Measurements from ENCODE around the gene ZNF474. TPM values are rescaled to one million over a fixed set of nuclear protein-coding genes. Genes with fewer than 3 reads are reported as not detected.

The ZNF474 gene
- total RNA-seq, 1 donor from 2014 or later: not detected

GRCh38 chr5:122180863-122181548 lies 51.7 kb downstream of the ZNF474 start:
- no peak overlapping the region for H3K27ac Mint-ChIP-seq
- peaks cover 5% of the 10 kb centered on the region for H3K27me3 Mint-ChIP-seq (ENCODE audit: insufficient read depth)
- no peaks in the 10 kb centered on the region for H3K36me3 Mint-ChIP-seq (ENCODE audit: low read depth)
- DNase-seq (ENCODE audit: low spot score): no peak
- H3K9me3 Mint-ChIP-seq: no peaks in the 10 kb centered on the region
- intact Hi-C loops (cut with micrococcal nuclease): no loop called here
- no peaks in the 10 kb centered on the region for H3K4me1 Mint-ChIP-seq (ENCODE audit: low read depth)
- H3K4me3 Mint-ChIP-seq: no peak overlapping the region

DNA sequence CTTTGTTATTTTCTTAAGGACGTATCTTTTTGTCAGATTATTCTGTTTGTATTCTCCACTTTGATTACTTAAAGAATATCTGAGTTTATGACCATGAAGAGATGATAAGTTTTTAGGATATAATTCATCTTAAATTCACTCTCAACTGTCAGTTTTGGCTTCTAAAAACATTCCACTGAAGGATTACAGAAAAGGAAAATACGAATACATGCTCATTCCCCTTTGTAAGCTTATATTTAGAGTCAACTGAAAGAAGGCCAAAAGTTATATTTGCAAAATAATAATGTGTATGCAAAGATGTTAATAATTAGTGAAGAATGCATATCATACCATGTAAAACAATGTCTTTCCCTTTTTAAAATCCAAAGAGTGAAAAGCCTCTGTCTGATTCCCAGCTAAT lies 52.5 kb downstream of the ZNF474 start:
- no peaks in the 10 kb centered on the region for H3K4me1 Mint-ChIP-seq (ENCODE audit: low read depth)
- H3K9me3 Mint-ChIP-seq: no peaks in the 10 kb centered on the region
- intact Hi-C loops (cut with micrococcal nuclease): no loop called here

DNA sequence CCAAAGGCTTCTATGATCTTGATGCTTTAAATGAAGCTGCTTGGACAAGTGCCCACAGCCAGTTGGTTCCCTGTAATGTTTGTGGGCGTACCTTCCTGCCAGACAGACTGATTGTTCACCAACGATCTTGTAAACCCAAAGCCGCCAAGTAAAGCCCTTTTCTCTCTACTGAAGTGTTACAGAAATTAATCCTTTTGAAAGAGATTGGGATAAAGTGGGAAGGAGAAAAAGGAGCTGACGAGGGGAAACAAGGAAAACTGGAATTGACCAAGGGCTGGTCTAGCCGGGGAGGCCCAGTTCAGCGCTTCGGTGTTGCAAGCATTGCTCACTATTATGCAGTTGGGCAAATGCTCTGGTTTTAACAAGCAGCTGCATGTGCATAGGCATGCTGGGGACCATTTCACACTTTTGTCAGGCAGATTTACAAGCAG lies 53.2 kb downstream of the ZNF474 start:
- H3K27ac Mint-ChIP-seq: no peak overlapping the region
- intact Hi-C loops (cut with micrococcal nuclease): no loop called here

More for the DNA sequence above, 52.5 kb downstream of the ZNF474 start:
- no peak for DNase-seq (ENCODE audit: low spot score)
- Mint-ChIP-seq H3K27ac (no peak overlapping the region), H3K27me3 (ENCODE audit: insufficient read depth) (peaks cover 5% of the 10 kb centered on the region), H3K36me3 (ENCODE audit: low read depth) (no peaks in the 10 kb centered on the region), H3K4me3 (no peak overlapping the region)

GRCh38 chr5:122183098-122183787 lies 53.9 kb downstream of the ZNF474 start:
- intact Hi-C loops (cut with micrococcal nuclease): no loop called here
- DNase-seq (ENCODE audit: low spot score): no peak
- Mint-ChIP-seq H3K36me3 (ENCODE audit: low read depth) (no peaks in the 10 kb centered on the region), H3K27me3 (ENCODE audit: insufficient read depth) (peaks cover 5% of the 10 kb centered on the region), H3K4me3 (no peak overlapping the region), H3K27ac (no peak overlapping the region), H3K9me3 (no peaks in the 10 kb centered on the region), H3K4me1 (ENCODE audit: low read depth) (no peaks in the 10 kb centered on the region)

More for the DNA sequence above, 53.2 kb downstream of the ZNF474 start:
- DNase-seq (ENCODE audit: low spot score): no peak
- Mint-ChIP-seq H3K9me3 (no peaks in the 10 kb centered on the region), H3K4me3 (no peak overlapping the region), H3K4me1 (ENCODE audit: low read depth) (no peaks in the 10 kb centered on the region), H3K36me3 (ENCODE audit: low read depth) (no peaks in the 10 kb centered on the region), H3K27me3 (ENCODE audit: insufficient read depth) (peaks cover 5% of the 10 kb centered on the region)

DNA sequence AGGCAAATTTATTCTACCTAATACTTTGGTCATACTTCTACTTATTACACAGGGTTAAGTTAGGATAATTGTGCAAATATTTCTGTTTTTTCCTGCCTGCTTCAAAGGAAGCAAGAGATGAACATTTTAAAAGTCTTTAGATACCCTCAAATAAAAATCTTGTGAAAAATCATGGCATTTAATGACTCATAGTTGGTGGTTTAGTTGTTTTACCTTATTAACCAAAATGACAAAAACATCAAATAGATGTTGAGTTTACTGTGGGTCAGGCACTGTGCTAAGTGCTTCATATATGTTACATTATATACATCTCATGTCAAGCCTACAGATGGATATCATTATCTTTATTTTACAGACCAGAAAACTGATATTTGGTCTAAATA lies 54.4 kb downstream of the ZNF474 start:
- H3K4me3 Mint-ChIP-seq: no peak overlapping the region
- H3K4me1 Mint-ChIP-seq (ENCODE audit: low read depth): no peaks in the 10 kb centered on the region
- no peaks in the 10 kb centered on the region for H3K36me3 Mint-ChIP-seq (ENCODE audit: low read depth)
- H3K9me3 Mint-ChIP-seq: no peaks in the 10 kb centered on the region
- H3K27me3 Mint-ChIP-seq (ENCODE audit: insufficient read depth): peaks cover 5% of the 10 kb centered on the region
- H3K27ac Mint-ChIP-seq: no peak overlapping the region
- no peak for DNase-seq (ENCODE audit: low spot score)
- intact Hi-C loops (cut with micrococcal nuclease): no loop called here

- no peaks in the 10 kb centered on the region for H3K4me1 Mint-ChIP-seq (ENCODE audit: low read depth)
- H3K4me3 Mint-ChIP-seq: no peak overlapping the region
- intact Hi-C loops (cut with micrococcal nuclease): no loop called here
- H3K9me3 Mint-ChIP-seq: no peaks in the 10 kb centered on the region
- no peaks in the 10 kb centered on the region for H3K36me3 Mint-ChIP-seq (ENCODE audit: low read depth)
- DNase-seq (ENCODE audit: low spot score): no peak
- no peak overlapping the region for H3K27ac Mint-ChIP-seq
- peaks cover 5% of the 10 kb centered on the region for H3K27me3 Mint-ChIP-seq (ENCODE audit: insufficient read depth)
Observed at GRCh38 chr5:122184676-122185255, 55.4 kb downstream of the ZNF474 start.

- Mint-ChIP-seq H3K4me3 (no peak overlapping the region), H3K27ac (no peak overlapping the region), H3K9me3 (no peaks in the 10 kb centered on the region), H3K4me1 (ENCODE audit: low read depth) (no peaks in the 10 kb centered on the region), H3K27me3 (ENCODE audit: insufficient read depth) (peaks cover 3% of the 10 kb centered on the region), H3K36me3 (ENCODE audit: low read depth) (no peaks in the 10 kb centered on the region)
- no peak for DNase-seq (ENCODE audit: low spot score)
- intact Hi-C loops (cut with micrococcal nuclease): no loop called here
Observed at GRCh38 chr5:122187426-122187825, 58.1 kb downstream of the ZNF474 start.

- Mint-ChIP-seq H3K9me3 (no peaks in the 10 kb centered on the region), H3K36me3 (ENCODE audit: low read depth) (no peaks in the 10 kb centered on the region), H3K4me3 (no peak overlapping the region), H3K27me3 (ENCODE audit: insufficient read depth) (no peaks in the 10 kb centered on the region), H3K4me1 (ENCODE audit: low read depth) (no peaks in the 10 kb centered on the region), H3K27ac (no peak overlapping the region)
- DNase-seq (ENCODE audit: low spot score): no peak
- intact Hi-C loops (cut with micrococcal nuclease): loop anchor here (10.0 kb wide), 2 partner anchors 305 to 1425 kb away; no protein-coding TSS in a partner anchor
Observed at GRCh38 chr5:122190156-122190555, 60.8 kb downstream of the ZNF474 start.

DNA sequence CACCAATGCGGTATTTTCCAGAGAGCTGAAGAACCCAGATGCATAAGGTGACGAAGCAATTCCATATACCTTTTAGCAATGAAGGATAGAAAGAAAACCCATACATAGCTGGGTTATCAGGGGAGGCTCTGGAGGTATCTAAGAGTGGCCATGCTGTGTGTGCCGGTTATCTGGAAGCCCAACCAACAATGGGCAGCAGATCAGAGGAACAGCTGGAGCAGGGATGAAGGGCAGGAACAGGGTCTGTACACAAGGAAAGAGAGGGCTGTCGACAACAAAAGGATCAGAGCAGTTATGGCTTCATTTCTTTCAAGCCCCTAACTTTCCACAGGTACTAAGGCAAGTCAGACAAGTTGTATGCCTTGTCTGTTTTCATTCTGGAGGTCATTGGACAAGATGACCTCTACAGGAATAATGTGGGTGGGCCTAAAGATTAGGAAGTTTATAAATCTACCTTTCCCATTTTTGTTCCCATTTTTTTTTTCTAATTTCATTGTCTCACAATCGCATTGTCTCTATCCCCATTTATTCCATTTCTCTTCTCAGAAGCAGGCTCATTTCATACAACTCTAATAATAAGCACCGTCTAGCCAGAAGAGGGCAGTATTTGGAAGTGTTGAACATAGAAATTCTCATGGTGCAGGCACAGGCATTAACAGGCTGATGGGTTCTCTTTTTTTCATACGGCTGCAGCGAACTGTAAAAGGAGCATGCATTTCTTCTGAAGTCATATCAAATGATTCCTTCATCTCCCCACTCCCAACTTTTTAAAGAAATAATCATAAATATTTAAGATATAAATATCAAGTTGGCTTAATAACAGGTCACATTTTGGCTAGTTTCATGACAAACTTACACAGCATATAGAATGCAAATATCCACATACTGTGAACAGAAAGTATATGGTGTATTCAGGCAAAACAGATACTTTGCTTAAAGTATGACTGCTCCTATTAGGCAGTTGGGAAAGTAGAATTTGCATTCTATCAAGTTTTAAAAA lies 63.5 kb downstream of the ZNF474 start:
- DNase-seq (ENCODE audit: low spot score): no peak
- H3K36me3 Mint-ChIP-seq (ENCODE audit: low read depth): no peaks in the 10 kb centered on the region
- no peak overlapping the region for H3K4me3 Mint-ChIP-seq
- no peaks in the 10 kb centered on the region for H3K9me3 Mint-ChIP-seq
- H3K27me3 Mint-ChIP-seq (ENCODE audit: insufficient read depth): peaks cover 2% of the 10 kb centered on the region
- intact Hi-C loops (cut with micrococcal nuclease): loop anchor here (10.0 kb wide), 2 partner anchors 302 to 1422 kb away; no protein-coding TSS in a partner anchor
- no peak overlapping the region for H3K27ac Mint-ChIP-seq
- H3K4me1 Mint-ChIP-seq (ENCODE audit: low read depth): no peaks in the 10 kb centered on the region

DNA sequence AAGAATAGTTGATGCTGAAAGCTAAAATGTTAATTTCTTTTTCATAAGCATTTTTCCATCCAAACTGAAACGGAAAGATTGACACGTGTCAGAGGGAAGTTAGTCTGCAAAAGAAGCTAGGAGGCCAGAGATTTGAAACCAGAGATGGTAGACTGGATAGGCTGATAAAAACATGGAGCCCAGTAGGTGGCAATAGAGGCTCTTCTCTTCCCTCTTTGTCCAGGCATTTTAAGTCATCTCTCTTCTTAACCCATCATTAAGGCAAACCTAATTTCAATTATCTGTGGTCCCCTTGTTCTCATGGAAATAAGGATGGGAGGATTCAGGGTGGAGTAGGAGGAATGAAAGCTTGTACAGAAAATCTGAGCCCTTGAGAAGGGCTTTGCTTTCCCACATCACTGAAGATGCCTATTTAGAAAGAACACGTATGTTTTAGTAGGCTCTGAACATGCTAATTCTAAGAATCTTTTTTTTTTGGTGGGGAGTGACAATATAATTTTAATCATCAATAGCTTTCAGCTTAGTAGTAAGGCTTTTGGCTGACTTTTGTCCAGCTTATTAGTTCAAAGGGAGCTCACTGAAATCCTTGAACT lies 66.6 kb downstream of the ZNF474 start:
- H3K4me1 Mint-ChIP-seq (ENCODE audit: low read depth): no peaks in the 10 kb centered on the region
- H3K36me3 Mint-ChIP-seq (ENCODE audit: low read depth): no peaks in the 10 kb centered on the region
- H3K9me3 Mint-ChIP-seq: no peaks in the 10 kb centered on the region
- intact Hi-C loops (cut with micrococcal nuclease): loop anchor here (10.0 kb wide), 2 partner anchors 299 to 1419 kb away; no protein-coding TSS in a partner anchor
- peaks cover 15% of the 10 kb centered on the region for H3K27me3 Mint-ChIP-seq (ENCODE audit: insufficient read depth)
- H3K4me3 Mint-ChIP-seq: no peak overlapping the region
- no peak overlapping the region for H3K27ac Mint-ChIP-seq
- DNase-seq (ENCODE audit: low spot score): no peak

- no peak overlapping the region for H3K4me3 Mint-ChIP-seq
- H3K36me3 Mint-ChIP-seq (ENCODE audit: low read depth): no peaks in the 10 kb centered on the region
- no peaks in the 10 kb centered on the region for H3K4me1 Mint-ChIP-seq (ENCODE audit: low read depth)
- intact Hi-C loops (cut with micrococcal nuclease): loop anchor here (10.0 kb wide), 2 partner anchors 296 to 1416 kb away; no protein-coding TSS in a partner anchor
- no peak overlapping the region for H3K27ac Mint-ChIP-seq
- DNase-seq (ENCODE audit: low spot score): no peak
- no peaks in the 10 kb centered on the region for H3K9me3 Mint-ChIP-seq
- H3K27me3 Mint-ChIP-seq (ENCODE audit: insufficient read depth): peaks cover 15% of the 10 kb centered on the region
Observed at GRCh38 chr5:122199146-122199545, 69.8 kb downstream of the ZNF474 start.

- intact Hi-C loops (cut with micrococcal nuclease): no loop called here
- H3K4me1 Mint-ChIP-seq (ENCODE audit: low read depth): no peaks in the 10 kb centered on the region
- H3K27me3 Mint-ChIP-seq (ENCODE audit: insufficient read depth): peaks cover 15% of the 10 kb centered on the region
- no peaks in the 10 kb centered on the region for H3K36me3 Mint-ChIP-seq (ENCODE audit: low read depth)
- no peak overlapping the region for H3K27ac Mint-ChIP-seq
- DNase-seq (ENCODE audit: low spot score): no peak
- H3K4me3 Mint-ChIP-seq: no peak overlapping the region
- peaks cover under 1% of the 10 kb centered on the region for H3K9me3 Mint-ChIP-seq
Observed at GRCh38 chr5:122200450-122200849, 71.1 kb downstream of the ZNF474 start.

Measured in activated T-helper 1 cell treated with anti-CD3 and anti-CD28 coated beads, Interleukin-12 subunit alpha, Interleukin-12 subunit beta, Interleukin-2, Interleukin-4 antibody, amounts not matched to agents 30 ng/mL and 10 ng/mL and 1 ng/mL, durations not matched to agents 14 hours and 24 hours and 36 hours (primary cell).